Duodenal mucosa (tissue), 2 donors: ENCODE measurements around the gene ARHGEF11.
"Not testable (repeated sequence)": the region's sequence is repeated elsewhere in the genome, so short reads cannot be mapped to it uniquely, and the experiment has no call there.

ENCODE experiments used
- H3K27ac ChIP-seq: one replicate; pipeline ENCODE4 v1.7.0; 2013; ENCODE audit warnings: low read depth, low read length
- H3K27me3 ChIP-seq, 2 donors: one replicate each; pipeline ENCODE4 v1.7.0; 2013; ENCODE audit warnings: low read length in 2 of 2, control low read depth in 1 of 2; ENCODE audit not compliant: insufficient read depth in 2 of 2, control insufficient read depth in 1 of 2
- H3K36me3 ChIP-seq, 2 donors: one replicate each; pipeline ENCODE4 v1.7.0; 2013; ENCODE audit warnings: low read length in 2 of 2, control low read depth in 1 of 2; ENCODE audit not compliant: insufficient read depth in 2 of 2, control insufficient read depth in 1 of 2
- H3K4me1 ChIP-seq, 2 donors: one replicate each; pipeline ENCODE4 v1.7.0; 2013; ENCODE audit warnings: low read length in 2 of 2, control low read depth in 1 of 2; ENCODE audit not compliant: insufficient read depth in 2 of 2, control insufficient read depth in 1 of 2
- H3K4me3 ChIP-seq, 2 donors: one replicate each; pipeline ENCODE4 v1.7.0; 2013; ENCODE audit warnings: low read length in 2 of 2, low read depth in 1 of 2
- H3K9ac ChIP-seq, 2 donors: one replicate each; pipeline ENCODE4 v1.7.0; 2013; ENCODE audit warnings: low read length in 2 of 2, low read depth in 1 of 2
- H3K9me3 ChIP-seq, 2 donors: one replicate each; pipeline ENCODE4 v1.7.0; 2013; ENCODE audit warnings: low read length in 2 of 2, control low read depth in 1 of 2; ENCODE audit not compliant: control insufficient read depth in 1 of 2

Gene ARHGEF11

DNA sequence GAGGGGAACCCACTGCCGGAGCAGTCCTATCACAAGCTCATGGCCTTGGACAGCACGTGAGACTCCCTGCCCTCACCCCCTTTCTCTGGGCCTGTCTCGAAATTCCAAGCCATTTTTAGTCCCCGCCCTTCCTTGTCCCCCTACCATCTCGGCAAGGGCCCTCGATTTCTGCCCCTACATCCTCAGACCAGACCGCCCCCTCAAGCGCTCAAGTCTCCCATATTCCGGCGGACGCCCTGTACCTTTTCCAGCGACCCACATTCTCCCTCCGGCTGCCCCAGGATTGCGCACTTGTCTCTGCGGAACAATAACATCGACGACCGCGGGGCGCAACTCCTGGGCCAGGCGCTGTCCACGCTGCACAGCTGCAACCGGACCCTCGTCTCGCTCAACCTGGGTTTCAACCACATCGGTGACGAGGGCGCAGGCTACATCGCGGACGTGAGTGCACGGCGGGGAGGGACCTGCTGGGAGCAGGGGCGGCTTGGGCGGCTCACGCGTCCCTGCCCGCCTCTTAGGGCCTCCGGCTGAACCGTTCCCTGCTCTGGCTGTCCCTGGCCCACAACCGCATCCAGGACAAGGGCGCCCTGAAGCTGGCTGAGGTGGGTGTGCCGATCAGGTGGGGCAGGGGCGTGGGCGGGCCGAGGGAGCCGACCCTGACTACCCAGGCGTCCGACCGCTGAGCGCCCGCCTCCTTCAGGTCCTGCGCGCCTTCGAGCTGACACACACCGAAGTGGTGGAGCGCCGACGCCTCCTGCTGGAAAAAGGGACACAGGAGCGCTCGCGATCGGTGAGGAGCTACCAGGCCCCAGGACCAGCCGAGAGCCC is 118.1 kb downstream of the ARHGEF11 start:
- peak overlapping the region; percentile 41 to 56 for H3K4me3 ChIP-seq
- no peak overlapping the region for H3K27ac ChIP-seq
- no peaks in the 10 kb centered on the region for H3K9me3 ChIP-seq
- H3K9ac ChIP-seq = no peak overlapping the region
- H3K4me1 ChIP-seq = peaks cover 9 to 18% of the 10 kb centered on the region in 2 donors
- peaks cover 54 to 59% of the 10 kb centered on the region in 2 donors for H3K27me3 ChIP-seq
- no peaks in the 10 kb centered on the region for H3K36me3 ChIP-seq

GRCh38 chr1:156926695-156927094 is 118.8 kb downstream of the ARHGEF11 start:
- H3K9me3 ChIP-seq, H3K4me3 ChIP-seq, H3K36me3 ChIP-seq, H3K9ac ChIP-seq, H3K27ac ChIP-seq: not testable (repeated sequence)
- H3K27me3 ChIP-seq = peaks cover 62 to 66% of the 10 kb centered on the region in 2 donors
- peaks cover 5 to 15% of the 10 kb centered on the region in 2 donors for H3K4me1 ChIP-seq

DNA sequence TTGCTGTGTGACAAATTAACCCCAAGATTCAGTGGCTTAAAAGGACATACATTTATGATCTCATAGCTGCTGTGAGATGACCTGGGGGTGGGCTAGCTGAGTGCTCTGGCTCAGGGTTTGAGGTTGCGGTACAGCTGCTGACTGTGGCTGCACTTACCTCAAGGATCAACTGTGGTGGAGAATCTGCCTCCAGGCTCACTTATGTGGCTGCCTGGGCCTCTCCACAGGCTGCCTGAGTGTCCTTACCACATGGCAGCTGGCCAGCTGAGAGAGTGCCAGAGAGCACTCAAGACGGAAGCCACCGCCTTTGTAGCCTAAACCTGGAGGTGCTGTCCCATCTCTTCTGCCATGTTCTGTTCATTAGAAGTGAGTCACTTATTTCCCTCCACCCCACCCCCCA is 119.4 kb downstream of the ARHGEF11 start:
- Histone ChIP-seq H3K27ac (no peak overlapping the region), H3K9me3 (no peaks in the 10 kb centered on the region), H3K36me3 (no peaks in the 10 kb centered on the region), H3K4me3 (no peak overlapping the region), H3K9ac (no peak overlapping the region), H3K4me1 (peaks cover 4 to 9% of the 10 kb centered on the region in 2 donors), H3K27me3 (peaks cover 67 to 71% of the 10 kb centered on the region in 2 donors)

- H3K27me3 ChIP-seq = peaks cover 75 to 79% of the 10 kb centered on the region in 2 donors
- H3K4me3 ChIP-seq = no peak overlapping the region
- no peaks in the 10 kb centered on the region for H3K36me3 ChIP-seq
- peaks cover 7 to 10% of the 10 kb centered on the region in 2 donors for H3K4me1 ChIP-seq
- H3K27ac ChIP-seq = no peak overlapping the region
- no peaks in the 10 kb centered on the region for H3K9me3 ChIP-seq
- H3K9ac ChIP-seq = no peak overlapping the region
Observed at GRCh38 chr1:156925154-156926010, 120.2 kb downstream of the ARHGEF11 start.

- Histone ChIP-seq H3K9ac (no peak overlapping the region), H3K4me3 (no peak overlapping the region)
Observed at GRCh38 chr1:156924478-156925153, 120.9 kb downstream of the ARHGEF11 start.

GRCh38 chr1:156923670-156924477 is 121.7 kb downstream of the ARHGEF11 start:
- no peaks in the 10 kb centered on the region for H3K36me3 ChIP-seq
- H3K4me3 ChIP-seq = no peak overlapping the region
- peaks cover 9 to 14% of the 10 kb centered on the region in 2 donors for H3K4me1 ChIP-seq
- H3K27ac ChIP-seq = no peak overlapping the region
- H3K9me3 ChIP-seq = no peaks in the 10 kb centered on the region
- no peak overlapping the region for H3K9ac ChIP-seq
- peaks cover 73 to 78% of the 10 kb centered on the region in 2 donors for H3K27me3 ChIP-seq

More at GRCh38 chr1:156924478-156925153, 120.9 kb downstream of the ARHGEF11 start:
- Histone ChIP-seq H3K27ac (no peak overlapping the region), H3K36me3 (no peaks in the 10 kb centered on the region), H3K4me1 (peaks cover 9 to 14% of the 10 kb centered on the region in 2 donors), H3K9me3 (no peaks in the 10 kb centered on the region), H3K27me3 (peaks cover 81 to 83% of the 10 kb centered on the region in 2 donors)

GRCh38 chr1:156922986-156923669 is 122.4 kb downstream of the ARHGEF11 start:
- Histone ChIP-seq H3K27me3 (peaks cover 73 to 75% of the 10 kb centered on the region in 2 donors), H3K36me3 (no peaks in the 10 kb centered on the region), H3K4me1 (peaks cover 9 to 14% of the 10 kb centered on the region in 2 donors), H3K9me3 (no peaks in the 10 kb centered on the region), H3K9ac (no peak overlapping the region), H3K27ac (no peak overlapping the region), H3K4me3 (no peak overlapping the region)

DNA sequence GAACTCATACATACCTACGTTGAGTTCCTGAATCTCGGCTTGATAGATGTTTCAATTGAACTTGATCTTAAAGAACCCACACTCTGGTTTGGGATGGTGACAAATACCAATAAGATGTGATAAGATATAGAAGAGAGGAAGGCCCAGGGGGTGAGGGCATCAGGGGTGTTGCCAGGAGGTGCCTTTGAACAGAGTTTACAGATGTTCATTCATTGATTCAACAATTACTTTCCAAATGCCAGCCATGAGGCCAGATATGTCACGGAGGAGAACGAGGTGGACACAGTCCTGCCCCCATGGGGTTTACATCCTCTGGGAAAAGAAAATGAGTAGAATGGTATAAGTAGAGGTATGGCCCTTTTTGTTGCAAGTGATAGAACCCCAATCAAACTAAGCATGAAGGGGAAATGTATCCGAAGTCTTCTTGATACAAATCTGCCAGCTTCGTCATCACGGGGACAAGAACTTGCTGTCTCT is 124.5 kb downstream of the ARHGEF11 start:
- Histone ChIP-seq H3K4me1 (peaks cover 8 to 9% of the 10 kb centered on the region in 2 donors), H3K4me3 (no peak overlapping the region), H3K27me3 (peaks cover 58 to 59% of the 10 kb centered on the region in 2 donors)

More for the DNA sequence above, 124.5 kb downstream of the ARHGEF11 start:
- Histone ChIP-seq H3K9ac (no peak overlapping the region), H3K9me3 (no peaks in the 10 kb centered on the region), H3K27ac (no peak overlapping the region), H3K36me3 (no peaks in the 10 kb centered on the region)
